ENCODE data around the gene NFATC2.

- TF ChIP-seq CTCF (IDR thresholded peaks at IDR 0.05) (no peak), POLR2AphosphoS5 (IDR thresholded peaks at IDR 0.05) (no peak), POLR2A (IDR thresholded peaks at IDR 0.05) (no peak)
These were observed 55.4 kb downstream of the NFATC2 start for GRCh38 chr20:51487076-51487475.
